Caco-2 (cell line): ENCODE measurements around the gene BRAT1. TPM values are rescaled to one million over a fixed set of nuclear protein-coding genes. Genes with fewer than 3 reads are reported as not detected.

Experiments
- BruUV-seq: library from RNA; stranded (reverse); fragments of 400-500 nt; replicated peaks from 2 replicates; lab custom pipeline; 2021; lab: Mats Ljungman, UMichigan
- CTCF ChIA-PET: fragments of 300-600 bp; sonication (Branson Sonifier 250); formaldehyde crosslinking; loops from one replicate; lab custom pipeline; 2022; ENCODE audit warnings: antibody characterized with exemption; lab: Charles Lee
- POLR2A ChIA-PET: fragments of 300-600 bp; sonication (Branson Sonifier 250); formaldehyde crosslinking; loops from one replicate; lab custom pipeline; 2022; ENCODE audit warnings: antibody characterized with exemption; lab: Charles Lee
- DNase-seq, 2 experiments: peaks; one replicate each; pipeline versions ENCODE4 v3.0.0 to v3.0.0-alpha.2; 2020 to 2022
- H3K27me3 ChIP-seq: replicated peaks from 2 replicates; pipeline ENCODE4 v1.6.0; 2011; ENCODE audit warnings: low read length; ENCODE audit not compliant: control insufficient read depth, insufficient read depth
- H3K36me3 ChIP-seq: 2 replicates; pipeline ENCODE4 v1.5.1; 2011; ENCODE audit warnings: low read length; ENCODE audit not compliant: control insufficient read depth, insufficient read depth
- H3K4me1 ChIP-seq: fragments of 250-450 bp; sonication (Bioruptor Pico); 2 replicates; pipeline ENCODE4 v1.5.1; 2020; ENCODE audit warnings: mild to moderate bottlenecking
- H3K4me3 ChIP-seq: 2 replicates; pipeline ENCODE4 v1.5.1; 2011; ENCODE audit warnings: low read depth, mild to moderate bottlenecking, control low read depth, low read length
- H3K9me3 ChIP-seq: fragments of 250-450 bp; sonication (Bioruptor Pico); 2 replicates; pipeline ENCODE4 v1.5.1; 2020; ENCODE audit warnings: mild to moderate bottlenecking, moderate library complexity
- H3K27ac Mint-ChIP-seq: one replicate; pipeline ENCODE4 v1.8.0; 2022; ENCODE audit warnings: mixed read lengths; ENCODE audit not compliant: unreplicated experiment
- H3K27me3 Mint-ChIP-seq: one replicate; pipeline ENCODE4 v1.8.0; 2022; ENCODE audit warnings: mixed read lengths; ENCODE audit not compliant: insufficient read depth, unreplicated experiment
- H3K36me3 Mint-ChIP-seq: one replicate; pipeline ENCODE4 v1.8.0; 2022; ENCODE audit warnings: mild to moderate bottlenecking, mixed read lengths; ENCODE audit not compliant: insufficient read depth, unreplicated experiment
- H3K4me1 Mint-ChIP-seq: one replicate; pipeline ENCODE4 v1.8.0; 2022; ENCODE audit warnings: low read depth, mixed read lengths; ENCODE audit not compliant: unreplicated experiment
- H3K4me3 Mint-ChIP-seq: one replicate; pipeline ENCODE4 v1.8.0; 2022; ENCODE audit warnings: mild to moderate bottlenecking, moderate library complexity, mixed read lengths; ENCODE audit not compliant: unreplicated experiment
- H3K9me3 Mint-ChIP-seq: one replicate; pipeline ENCODE4 v1.8.0; 2022; ENCODE audit warnings: mixed read lengths; ENCODE audit not compliant: unreplicated experiment
- CTCF ChIP-seq, 2 experiments: fragments of 200-600 bp in 1 of 2; IDR thresholded peaks; 1 replicate in 1 of 2; 2 replicates in 1 of 2; pipeline versions ENCODE4 v1.5.1 to v1.8.0; 2011 to 2022; ENCODE audit warnings: antibody characterized with exemption in 1 of 2, control low read depth in 1 of 2, inconsistent platforms in 1 of 2, low read depth in 1 of 2, low read length in 1 of 2, mild to moderate bottlenecking in 1 of 2, moderate library complexity in 1 of 2; ENCODE audit not compliant: insufficient read depth in 1 of 2, severe bottlenecking in 1 of 2, unreplicated experiment in 1 of 2
- intact Hi-C: fragments of 100-400 bp; cut with micrococcal nuclease; formaldehyde crosslinking; loops from one replicate; pipeline ENCODE4 v1.10.0; 2022; ENCODE audit not compliant: unreplicated experiment
- total RNA-seq: library from RNA; stranded (reverse); gene quantifications from 2 replicates; pipeline ENCODE4 v1.2.3, GENCODE V29; 2022

BRAT1 gene
- total RNA-seq, 1 experiment from 2014 or later, result 33.5 TPM

- no peaks in the 10 kb centered on the region for H3K36me3 ChIP-seq
- intact Hi-C loops, result no loop called here
- no peaks in the 10 kb centered on the region for H3K9me3 ChIP-seq
- Mint-ChIP-seq H3K9me3 (no peaks in the 10 kb centered on the region), H3K27me3 (no peaks in the 10 kb centered on the region), H3K36me3 (no peaks in the 10 kb centered on the region), H3K4me3 (no peak overlapping the region), H3K27ac (no peak overlapping the region), H3K4me1 (no peaks in the 10 kb centered on the region)
- no TSS peak for BruUV-seq
- POLR2A ChIA-PET, result interaction anchor here (0.6 kb wide), 1 partner anchor 480 kb away, joined by 3 read pairs; no protein-coding TSS in a partner anchor
- CTCF ChIA-PET, result no interaction called here
- H3K4me3 ChIP-seq, result no peak overlapping the region
- no peaks in the 10 kb centered on the region for H3K27me3 ChIP-seq
- H3K4me1 ChIP-seq, result peaks cover 13% of the 10 kb centered on the region
- DNase-seq, result no peak
- no peak for TF ChIP-seq CTCF (IDR thresholded peaks at IDR 0.05; ENCODE audit: insufficient read depth in 1 of 2, low read depth in 1 of 2, low read length in 1 of 2, severe bottlenecking in 1 of 2, unreplicated experiment in 1 of 2)
Measured at GRCh38 chr7:2507208-2507916, 48.0 kb downstream of the BRAT1 start.

- H3K27me3 Mint-ChIP-seq, result no peaks in the 10 kb centered on the region
- Histone ChIP-seq H3K36me3 (no peaks in the 10 kb centered on the region), H3K9me3 (no peaks in the 10 kb centered on the region), H3K4me3 (no peak overlapping the region), H3K27me3 (no peaks in the 10 kb centered on the region), H3K4me1 (no peaks in the 10 kb centered on the region)
- no peaks in the 10 kb centered on the region for H3K36me3 Mint-ChIP-seq
- ChIA-PET POLR2A (no interaction called here), CTCF (interaction anchor here (1.7 kb wide), 1 partner anchor 37 kb away, joined by 3 read pairs; no protein-coding TSS in a partner anchor)
- BruUV-seq, result no TSS peak
- no peak overlapping the region for H3K27ac Mint-ChIP-seq
- intact Hi-C loops, result no loop called here
- no peak for TF ChIP-seq CTCF (IDR thresholded peaks at IDR 0.05; ENCODE audit: insufficient read depth in 1 of 2, low read depth in 1 of 2, low read length in 1 of 2, severe bottlenecking in 1 of 2, unreplicated experiment in 1 of 2)
- no peak for DNase-seq
- no peak overlapping the region for H3K4me3 Mint-ChIP-seq
- H3K9me3 Mint-ChIP-seq, result no peaks in the 10 kb centered on the region
- H3K4me1 Mint-ChIP-seq, result no peaks in the 10 kb centered on the region
Measured at GRCh38 chr7:2505401-2505800, 49.9 kb downstream of the BRAT1 start.

GRCh38 chr7:2504889-2505375, 50.4 kb downstream of the BRAT1 start:
- no peaks in the 10 kb centered on the region for H3K27me3 ChIP-seq
- no peaks in the 10 kb centered on the region for H3K27me3 Mint-ChIP-seq
- ChIA-PET CTCF (interaction anchor here (1.7 kb wide), 1 partner anchor 36 kb away, joined by 3 read pairs; no protein-coding TSS in a partner anchor), POLR2A (no interaction called here)
- no peaks in the 10 kb centered on the region for H3K36me3 ChIP-seq
- TF ChIP-seq CTCF (IDR thresholded peaks at IDR 0.05; ENCODE audit: insufficient read depth in 1 of 2, low read depth in 1 of 2, low read length in 1 of 2, severe bottlenecking in 1 of 2, unreplicated experiment in 1 of 2), result no peak
- H3K4me1 ChIP-seq, result no peaks in the 10 kb centered on the region
- DNase-seq, result no peak
- no peaks in the 10 kb centered on the region for H3K9me3 Mint-ChIP-seq
- no peaks in the 10 kb centered on the region for H3K36me3 Mint-ChIP-seq
- no peaks in the 10 kb centered on the region for H3K4me1 Mint-ChIP-seq
- no peaks in the 10 kb centered on the region for H3K9me3 ChIP-seq
- H3K4me3 ChIP-seq, result no peak overlapping the region
- intact Hi-C loops, result no loop called here
- no peak overlapping the region for H3K27ac Mint-ChIP-seq
- BruUV-seq, result no TSS peak
- no peak overlapping the region for H3K4me3 Mint-ChIP-seq
